Suppressor macrophage (primary cell): ENCODE measurements around the gene EXOC1L.

Source experiments
- DNase-seq, 4 experiments: peaks; one replicate each; pipeline ENCODE4 v3.0.0-alpha.2; 2020 to 2022

EXOC1L gene

GRCh38 chr4:55884093-55884850, 64.7 kb downstream of the EXOC1L start:
- DNase-seq, result no peak

GRCh38 chr4:55884851-55885219, 65.2 kb downstream of the EXOC1L start:
- DNase-seq, result no peak
